H9 (cell line): ENCODE results near the gene RAB5IF. TPM values are rescaled to one million over a fixed set of nuclear protein-coding genes. Genes with fewer than 3 reads are reported as not detected.

ENCODE experiments used
- DNase-seq: peaks from one replicate; pipeline ENCODE4 v3.0.0-alpha.2; 2017
- H2AFZ ChIP-seq: one replicate; pipeline ENCODE4 v1.6.1; 2013; ENCODE audit warnings: mild to moderate bottlenecking, low read length, control low read depth, moderate library complexity
- H2AK5ac ChIP-seq: 2 replicates; pipeline ENCODE4 v1.6.1; 2013; ENCODE audit warnings: low read length, control low read depth, mixed read lengths; ENCODE audit not compliant: insufficient read length
- H2BK120ac ChIP-seq: one replicate; pipeline ENCODE4 v1.6.1; 2013; ENCODE audit warnings: low read depth, mild to moderate bottlenecking, low read length, control low read depth, inconsistent platforms; ENCODE audit not compliant: poor library complexity, severe bottlenecking
- H2BK12ac ChIP-seq: 2 replicates; pipeline ENCODE4 v1.6.1; 2013; ENCODE audit warnings: low read length, control low read depth, mixed read lengths, low read depth; ENCODE audit not compliant: insufficient read length
- H2BK15ac ChIP-seq: 2 replicates; pipeline ENCODE4 v1.6.1; 2013; ENCODE audit warnings: low read depth, low read length, control low read depth
- H2BK20ac ChIP-seq: one replicate; pipeline ENCODE4 v1.6.1; 2013; ENCODE audit warnings: low read depth, mild to moderate bottlenecking, low read length, control low read depth, inconsistent platforms; ENCODE audit not compliant: poor library complexity, severe bottlenecking
- H2BK5ac ChIP-seq: 2 replicates; pipeline ENCODE4 v1.6.1; 2013; ENCODE audit warnings: low read length, control low read depth, mixed read lengths; ENCODE audit not compliant: insufficient read length
- H3K14ac ChIP-seq: 2 replicates; pipeline ENCODE4 v1.6.1; 2013; ENCODE audit warnings: low read length, control low read depth; ENCODE audit not compliant: insufficient read depth
- H3K18ac ChIP-seq: 2 replicates; pipeline ENCODE4 v1.6.1; 2013; ENCODE audit warnings: low read depth, mild to moderate bottlenecking, mixed read lengths, low read length, control low read depth; ENCODE audit not compliant: insufficient read length
- H3K23ac ChIP-seq: 2 replicates; pipeline ENCODE4 v1.6.1; 2013; ENCODE audit warnings: low read length, control low read depth, mixed read lengths, low read depth; ENCODE audit not compliant: insufficient read length
- H3K23me2 ChIP-seq: 2 replicates; pipeline ENCODE4 v1.6.1; 2013; ENCODE audit warnings: low read depth, mild to moderate bottlenecking, mixed read lengths, low read length, control low read depth; ENCODE audit not compliant: insufficient read length, poor library complexity, severe bottlenecking
- H3K27ac ChIP-seq: 2 replicates; pipeline ENCODE4 v1.5.1; 2013; ENCODE audit warnings: low read length, control low read depth, mixed read lengths, low read depth; ENCODE audit not compliant: insufficient read length
- H3K27me3 ChIP-seq: 2 replicates; pipeline ENCODE4 v1.6.1; 2013; ENCODE audit warnings: low read length, control low read depth, inconsistent platforms; ENCODE audit not compliant: insufficient read depth
- H3K4ac ChIP-seq: 2 replicates; pipeline ENCODE4 v1.6.1; 2013; ENCODE audit warnings: low read depth, mild to moderate bottlenecking, control low read depth, inconsistent platforms, low read length, moderate library complexity
- H3K4me1 ChIP-seq: 2 replicates; pipeline ENCODE4 v1.6.1; 2013; ENCODE audit warnings: low read length, control low read depth, inconsistent platforms; ENCODE audit not compliant: insufficient read depth
- H3K4me2 ChIP-seq: 2 replicates; pipeline ENCODE4 v1.6.1; 2013; ENCODE audit warnings: low read length, control low read depth, mixed read lengths; ENCODE audit not compliant: insufficient read length, insufficient read depth
- H3K56ac ChIP-seq: 2 replicates; pipeline ENCODE4 v1.6.1; 2013; ENCODE audit warnings: low read depth, mild to moderate bottlenecking, mixed read lengths, low read length, control low read depth; ENCODE audit not compliant: insufficient read length
- H3K79me1 ChIP-seq: 2 replicates; pipeline ENCODE4 v1.6.1; 2013; ENCODE audit warnings: low read depth, mild to moderate bottlenecking, moderate library complexity, low read length, control low read depth, inconsistent platforms; ENCODE audit not compliant: insufficient read depth, poor library complexity, severe bottlenecking
- H3K79me2 ChIP-seq: 2 replicates; pipeline ENCODE4 v1.6.1; 2013; ENCODE audit warnings: low read length, control low read depth, inconsistent platforms; ENCODE audit not compliant: insufficient read depth
- H3K9ac ChIP-seq: 2 replicates; pipeline ENCODE4 v1.6.1; 2013; ENCODE audit warnings: low read length, control low read depth, mixed read lengths; ENCODE audit not compliant: insufficient read length; ENCODE audit errors: extremely low read depth
- H3K9me3 ChIP-seq: one replicate; pipeline ENCODE4 v1.6.1; 2013; ENCODE audit warnings: low read depth, low read length, inconsistent platforms; ENCODE audit not compliant: control insufficient read depth
- H3T11ph ChIP-seq: one replicate; pipeline ENCODE4 v1.6.1; 2013; ENCODE audit warnings: mild to moderate bottlenecking, low read length, control low read depth, inconsistent platforms
- H4K20me1 ChIP-seq: one replicate; pipeline ENCODE4 v1.6.1; 2013; ENCODE audit not compliant: control insufficient read depth, insufficient read length, insufficient read depth
- H4K5ac ChIP-seq: 2 replicates; pipeline ENCODE4 v1.6.1; 2013; ENCODE audit warnings: low read depth, mild to moderate bottlenecking, mixed read lengths, low read length, control low read depth; ENCODE audit not compliant: insufficient read length
- H4K8ac ChIP-seq: replicated peaks from 2 replicates; pipeline ENCODE4 v1.6.1; 2013; ENCODE audit warnings: low read length, control low read depth, mixed read lengths, low read depth; ENCODE audit not compliant: insufficient read length
- H4K91ac ChIP-seq: 2 replicates; pipeline ENCODE4 v1.6.1; 2013; ENCODE audit warnings: low read depth, mild to moderate bottlenecking, moderate library complexity, mixed read lengths, low read length, control low read depth; ENCODE audit not compliant: insufficient read length
- H3K27ac Mint-ChIP-seq, 3 experiments: 2 replicates in 2 of 3; 3 replicates in 1 of 3; pipeline ENCODE4 v1.8.0; 2020 to 2021; ENCODE audit warnings: mixed read lengths in 3 of 3, mild to moderate bottlenecking in 1 of 3, moderate library complexity in 1 of 3
- H3K27me3 Mint-ChIP-seq: 2 replicates; pipeline ENCODE4 v1.8.0; 2021; ENCODE audit warnings: low read depth, mild to moderate bottlenecking, moderate library complexity, mixed read lengths
- H3K36me3 Mint-ChIP-seq, 3 experiments: 2 replicates in 2 of 3; 3 replicates in 1 of 3; pipeline ENCODE4 v1.8.0; 2020 to 2021; ENCODE audit warnings: low read depth in 3 of 3, mixed read lengths in 3 of 3; ENCODE audit not compliant: insufficient read depth in 1 of 3
- H3K4me1 Mint-ChIP-seq, 2 experiments: 2 replicates each; pipeline ENCODE4 v1.8.0; 2020; ENCODE audit warnings: mixed read lengths in 2 of 2
- H3K4me3 Mint-ChIP-seq, 2 experiments: 2 replicates in 1 of 2; 3 replicates in 1 of 2; pipeline ENCODE4 v1.8.0; 2020 to 2021; ENCODE audit warnings: mild to moderate bottlenecking in 2 of 2, mixed read lengths in 2 of 2, moderate library complexity in 1 of 2
- H3K9me3 Mint-ChIP-seq, 2 experiments: 2 replicates in 1 of 2; 3 replicates in 1 of 2; pipeline ENCODE4 v1.8.0; 2020; ENCODE audit warnings: mild to moderate bottlenecking in 2 of 2, mixed read lengths in 2 of 2, moderate library complexity in 1 of 2
- WGBS: extraction: QIAGEN DNeasy Blood & Tissue Kit; methylation state at CpG from one replicate; pipeline ENCODE4 v1.1.7; 2013; ENCODE audit warnings: missing lambda C conversion rate, low lambda C conversion rate, mixed read lengths; ENCODE audit not compliant: insufficient read length; ENCODE audit errors: extremely low coverage; 5-methylcytosine and 5-hydroxymethylcytosine counted together
- total RNA-seq: library from RNA; stranded (reverse); gene quantifications from 2 replicates; pipeline ENCODE4 v1.2.1, GENCODE V29; 2021
- TF ChIP-seq, protein P1 (sequence below): fragments of 200-600 bp; sonication (generic); conservative IDR thresholded peaks from 3 replicates; pipeline ENCODE4 v1.8.0; 2021; ENCODE audit warnings: antibody characterized with exemption, mild to moderate bottlenecking

RAB5IF gene
- total RNA-seq, 1 experiment from 2014 or later: 96.5 TPM

DNA sequence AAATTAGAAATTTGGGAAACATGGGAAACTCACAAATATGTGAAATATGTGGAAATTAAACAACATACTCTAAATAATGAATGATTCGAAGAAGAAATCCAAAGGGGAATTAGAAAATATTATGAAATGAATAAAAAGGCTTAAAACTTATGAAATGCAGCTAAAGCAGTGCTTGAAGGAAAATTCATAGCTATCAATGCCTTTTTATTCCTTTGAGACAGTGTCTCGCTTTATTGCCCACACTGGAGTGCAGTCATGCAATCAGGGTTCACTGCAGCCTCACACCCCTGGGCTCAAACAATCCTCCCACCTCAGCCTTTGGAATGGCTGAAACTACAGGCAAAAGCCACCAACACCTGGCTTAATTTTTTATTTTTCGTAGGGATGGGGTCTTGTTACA, 40.1 kb upstream of the RAB5IF start:
- Histone ChIP-seq H3K27me3 (no peaks in the 10 kb centered on the region), H3K23me2 (no peaks in the 10 kb centered on the region), H3K79me2 (no peaks in the 10 kb centered on the region; the same call in 1 of the 2 replicates), H2AK5ac (no peak overlapping the region), H2BK120ac (no peak overlapping the region), H4K20me1 (no peaks in the 10 kb centered on the region), H4K8ac (no peak overlapping the region), H2BK15ac (no peak overlapping the region), H3T11ph (no peak overlapping the region), H4K5ac (no peak overlapping the region), H3K27ac (no peak overlapping the region), H3K9ac (no peak overlapping the region), H4K91ac (no peak overlapping the region), H3K79me1 (no peaks in the 10 kb centered on the region), H3K23ac (no peak overlapping the region), H2BK20ac (no peak overlapping the region), H2BK12ac (no peak overlapping the region), H3K9me3 (no peaks in the 10 kb centered on the region), H3K18ac (no peak overlapping the region), H3K14ac (no peak overlapping the region), H3K4me2 (no peak overlapping the region), H2AFZ (no peak overlapping the region), H3K56ac (no peak overlapping the region), H2BK5ac (no peak overlapping the region), H3K4ac (no peak overlapping the region), H3K4me1 (peaks cover 8% of the 10 kb centered on the region)
- TF ChIP-seq, protein P1, sequence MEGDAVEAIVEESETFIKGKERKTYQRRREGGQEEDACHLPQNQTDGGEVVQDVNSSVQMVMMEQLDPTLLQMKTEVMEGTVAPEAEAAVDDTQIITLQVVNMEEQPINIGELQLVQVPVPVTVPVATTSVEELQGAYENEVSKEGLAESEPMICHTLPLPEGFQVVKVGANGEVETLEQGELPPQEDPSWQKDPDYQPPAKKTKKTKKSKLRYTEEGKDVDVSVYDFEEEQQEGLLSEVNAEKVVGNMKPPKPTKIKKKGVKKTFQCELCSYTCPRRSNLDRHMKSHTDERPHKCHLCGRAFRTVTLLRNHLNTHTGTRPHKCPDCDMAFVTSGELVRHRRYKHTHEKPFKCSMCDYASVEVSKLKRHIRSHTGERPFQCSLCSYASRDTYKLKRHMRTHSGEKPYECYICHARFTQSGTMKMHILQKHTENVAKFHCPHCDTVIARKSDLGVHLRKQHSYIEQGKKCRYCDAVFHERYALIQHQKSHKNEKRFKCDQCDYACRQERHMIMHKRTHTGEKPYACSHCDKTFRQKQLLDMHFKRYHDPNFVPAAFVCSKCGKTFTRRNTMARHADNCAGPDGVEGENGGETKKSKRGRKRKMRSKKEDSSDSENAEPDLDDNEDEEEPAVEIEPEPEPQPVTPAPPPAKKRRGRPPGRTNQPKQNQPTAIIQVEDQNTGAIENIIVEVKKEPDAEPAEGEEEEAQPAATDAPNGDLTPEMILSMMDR: no peak
- peaks cover 12 to 14% of the 10 kb centered on the region in 2 experiments for H3K9me3 Mint-ChIP-seq
- H3K4me3 Mint-ChIP-seq: no peak overlapping the region
- WGBS: no CpG with 5 or more reads among the region's 3 CpGs
- peaks cover 1% of the 10 kb centered on the region; the same call in 1 of the 2 replicates for H3K27me3 Mint-ChIP-seq
- H3K27ac Mint-ChIP-seq: no peak overlapping the region
- no peak for DNase-seq
- peaks cover 15 to 33% (median 16%) of the 10 kb centered on the region in 3 experiments for H3K36me3 Mint-ChIP-seq
- H3K4me1 Mint-ChIP-seq: peaks cover 34 to 40% of the 10 kb centered on the region in 2 experiments
